ENCODE results near the gene ATP8A2.

The ATP8A2 gene

GRCh38 chr13:25899952-25900351 is 528.2 kb downstream of the ATP8A2 start:
- no peak for DNase-seq

- no peak for DNase-seq
These were observed 529.9 kb downstream of the ATP8A2 start for GRCh38 chr13:25901460-25902376.

GRCh38 chr13:25902455-25902854 is 530.7 kb downstream of the ATP8A2 start:
- no peak for DNase-seq

- DNase-seq: no peak
These were observed 531.1 kb downstream of the ATP8A2 start for GRCh38 chr13:25902891-25903341.

GRCh38 chr13:25904830-25905229 is 533.1 kb downstream of the ATP8A2 start:
- no peak for DNase-seq

GRCh38 chr13:25905611-25906010 is 533.8 kb downstream of the ATP8A2 start:
- no peak for DNase-seq

GRCh38 chr13:25906191-25906661 is 534.5 kb downstream of the ATP8A2 start:
- DNase-seq: no peak

- DNase-seq: no peak
These were observed 536.6 kb downstream of the ATP8A2 start for GRCh38 chr13:25908366-25908765.

- DNase-seq: no peak
These were observed 538.5 kb downstream of the ATP8A2 start for GRCh38 chr13:25910243-25910642.

GRCh38 chr13:25910991-25911419 is 539.2 kb downstream of the ATP8A2 start:
- no peak for DNase-seq

GRCh38 chr13:25912961-25913360 is 541.2 kb downstream of the ATP8A2 start:
- DNase-seq: no peak

- no peak for DNase-seq
These were observed 544.2 kb downstream of the ATP8A2 start for GRCh38 chr13:25915840-25916518.

- no peak for DNase-seq
These were observed 548.5 kb downstream of the ATP8A2 start for GRCh38 chr13:25920277-25920676.

GRCh38 chr13:25920931-25921330 is 549.2 kb downstream of the ATP8A2 start:
- no peak for DNase-seq

- DNase-seq: no peak
These were observed 550.6 kb downstream of the ATP8A2 start for GRCh38 chr13:25922376-25922775.

- no peak for DNase-seq
These were observed 551.7 kb downstream of the ATP8A2 start for GRCh38 chr13:25923217-25924085.

GRCh38 chr13:25927363-25927762 is 555.6 kb downstream of the ATP8A2 start:
- no peak for DNase-seq

- DNase-seq: no peak
These were observed 556.2 kb downstream of the ATP8A2 start for GRCh38 chr13:25927932-25928331.

- DNase-seq: no peak
These were observed 557.2 kb downstream of the ATP8A2 start for GRCh38 chr13:25928941-25929505.

- DNase-seq: no peak
These were observed 558.0 kb downstream of the ATP8A2 start for GRCh38 chr13:25929816-25930215.

GRCh38 chr13:25930653-25931052 is 558.9 kb downstream of the ATP8A2 start:
- DNase-seq: no peak

GRCh38 chr13:25932365-25932764 is 560.6 kb downstream of the ATP8A2 start:
- DNase-seq: no peak

GRCh38 chr13:25933520-25933919 is 561.7 kb downstream of the ATP8A2 start:
- DNase-seq: no peak
